22Rv1 (cell line): ENCODE data around the gene DDHD1.
"Not testable (repeated sequence)": the region's sequence is repeated elsewhere in the genome, so short reads cannot be mapped to it uniquely, and the experiment has no call there.

ENCODE experiments used
- H3K27ac ChIP-seq: fragments of 450-650 bp; 2 replicates; pipeline ENCODE4 v1.5.1; 2017
- ZFX ChIP-seq: fragments of 450-650 bp; IDR thresholded peaks from 2 replicates; pipeline ENCODE4 v1.6.1; 2017; ENCODE audit warnings: antibody characterized with exemption, borderline replicate concordance
- TF ChIP-seq, protein P1 (sequence below): fragments of 450-650 bp; IDR thresholded peaks from 2 replicates; pipeline ENCODE4 v1.5.1; 2017; ENCODE audit warnings: mild to moderate bottlenecking

DDHD1 gene

DNA sequence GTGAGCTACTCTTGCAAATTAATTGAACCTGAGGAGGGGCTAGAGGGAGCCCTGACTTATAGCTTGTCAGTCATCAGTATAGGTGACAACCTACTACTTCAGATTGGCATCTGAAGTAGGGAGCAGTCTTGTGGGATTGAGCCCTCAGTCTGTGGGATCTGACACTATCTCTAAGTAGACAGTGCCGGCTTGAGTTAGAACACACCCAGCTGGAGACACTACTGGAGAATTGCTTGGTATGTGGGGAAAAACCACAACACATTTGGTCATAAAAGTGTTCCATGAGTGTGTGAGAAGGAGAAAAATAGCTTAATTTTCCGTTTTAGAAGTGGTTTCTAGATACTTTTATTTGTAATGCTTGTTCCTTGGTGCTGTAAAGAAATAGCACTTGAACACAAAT, 30.5 kb upstream of the DDHD1 start:
- H3K27ac ChIP-seq: no peak overlapping the region
- TF ChIP-seq, protein P1, sequence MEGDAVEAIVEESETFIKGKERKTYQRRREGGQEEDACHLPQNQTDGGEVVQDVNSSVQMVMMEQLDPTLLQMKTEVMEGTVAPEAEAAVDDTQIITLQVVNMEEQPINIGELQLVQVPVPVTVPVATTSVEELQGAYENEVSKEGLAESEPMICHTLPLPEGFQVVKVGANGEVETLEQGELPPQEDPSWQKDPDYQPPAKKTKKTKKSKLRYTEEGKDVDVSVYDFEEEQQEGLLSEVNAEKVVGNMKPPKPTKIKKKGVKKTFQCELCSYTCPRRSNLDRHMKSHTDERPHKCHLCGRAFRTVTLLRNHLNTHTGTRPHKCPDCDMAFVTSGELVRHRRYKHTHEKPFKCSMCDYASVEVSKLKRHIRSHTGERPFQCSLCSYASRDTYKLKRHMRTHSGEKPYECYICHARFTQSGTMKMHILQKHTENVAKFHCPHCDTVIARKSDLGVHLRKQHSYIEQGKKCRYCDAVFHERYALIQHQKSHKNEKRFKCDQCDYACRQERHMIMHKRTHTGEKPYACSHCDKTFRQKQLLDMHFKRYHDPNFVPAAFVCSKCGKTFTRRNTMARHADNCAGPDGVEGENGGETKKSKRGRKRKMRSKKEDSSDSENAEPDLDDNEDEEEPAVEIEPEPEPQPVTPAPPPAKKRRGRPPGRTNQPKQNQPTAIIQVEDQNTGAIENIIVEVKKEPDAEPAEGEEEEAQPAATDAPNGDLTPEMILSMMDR: no peak
- no peak for TF ChIP-seq ZFX

DNA sequence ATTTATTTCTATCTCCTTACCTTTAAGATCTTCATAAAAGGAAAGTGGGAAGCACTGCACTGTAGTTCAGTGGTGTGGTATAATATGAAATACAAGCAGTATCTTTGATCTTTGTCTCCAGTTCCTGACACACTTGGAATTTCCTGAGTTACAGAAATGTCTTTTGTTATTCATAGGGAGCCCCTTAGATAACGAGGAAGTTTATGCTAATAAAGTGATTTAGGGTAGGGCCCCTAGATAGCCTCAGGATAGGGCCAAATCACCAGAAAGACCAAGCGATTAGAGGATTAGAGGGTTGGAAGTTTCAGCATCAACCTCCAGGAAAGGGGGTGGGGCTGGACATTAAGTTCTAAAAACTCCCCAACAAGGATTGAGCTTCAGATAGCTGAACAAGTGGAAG, 29.9 kb upstream of the DDHD1 start:
- no peak for TF ChIP-seq ZFX
- TF ChIP-seq, protein P1: no peak
- H3K27ac ChIP-seq: no peak overlapping the region

DNA sequence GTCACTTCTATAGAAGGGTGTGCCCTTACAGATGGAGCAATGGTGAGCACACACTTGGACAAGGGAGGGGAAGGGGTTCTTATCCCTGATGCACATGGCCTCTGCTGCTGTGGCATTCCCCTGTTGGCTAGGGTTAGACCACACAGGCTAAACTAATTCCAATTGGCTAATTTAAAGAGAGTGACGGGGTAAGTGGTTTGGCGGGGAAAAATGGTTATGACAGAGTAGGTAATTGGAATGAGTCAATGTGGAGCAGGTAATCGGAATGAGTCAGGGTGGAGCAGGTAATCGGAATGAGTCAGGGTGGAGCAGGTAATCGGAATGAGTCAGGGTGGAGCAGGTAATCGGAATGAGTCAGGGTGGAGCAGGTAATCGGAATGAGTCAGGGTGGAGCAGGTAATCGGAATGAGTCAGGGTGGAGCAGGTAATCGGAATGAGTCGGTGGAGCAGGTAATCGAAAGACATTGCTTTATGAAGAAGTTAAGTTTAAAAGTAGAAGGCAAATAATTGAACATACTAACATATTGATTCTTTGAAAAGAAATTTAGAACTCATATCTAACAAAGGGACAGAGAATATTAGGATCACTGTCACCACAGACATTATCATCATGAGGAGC, 28.4 kb upstream of the DDHD1 start:
- not testable (repeated sequence) for H3K27ac ChIP-seq

DNA sequence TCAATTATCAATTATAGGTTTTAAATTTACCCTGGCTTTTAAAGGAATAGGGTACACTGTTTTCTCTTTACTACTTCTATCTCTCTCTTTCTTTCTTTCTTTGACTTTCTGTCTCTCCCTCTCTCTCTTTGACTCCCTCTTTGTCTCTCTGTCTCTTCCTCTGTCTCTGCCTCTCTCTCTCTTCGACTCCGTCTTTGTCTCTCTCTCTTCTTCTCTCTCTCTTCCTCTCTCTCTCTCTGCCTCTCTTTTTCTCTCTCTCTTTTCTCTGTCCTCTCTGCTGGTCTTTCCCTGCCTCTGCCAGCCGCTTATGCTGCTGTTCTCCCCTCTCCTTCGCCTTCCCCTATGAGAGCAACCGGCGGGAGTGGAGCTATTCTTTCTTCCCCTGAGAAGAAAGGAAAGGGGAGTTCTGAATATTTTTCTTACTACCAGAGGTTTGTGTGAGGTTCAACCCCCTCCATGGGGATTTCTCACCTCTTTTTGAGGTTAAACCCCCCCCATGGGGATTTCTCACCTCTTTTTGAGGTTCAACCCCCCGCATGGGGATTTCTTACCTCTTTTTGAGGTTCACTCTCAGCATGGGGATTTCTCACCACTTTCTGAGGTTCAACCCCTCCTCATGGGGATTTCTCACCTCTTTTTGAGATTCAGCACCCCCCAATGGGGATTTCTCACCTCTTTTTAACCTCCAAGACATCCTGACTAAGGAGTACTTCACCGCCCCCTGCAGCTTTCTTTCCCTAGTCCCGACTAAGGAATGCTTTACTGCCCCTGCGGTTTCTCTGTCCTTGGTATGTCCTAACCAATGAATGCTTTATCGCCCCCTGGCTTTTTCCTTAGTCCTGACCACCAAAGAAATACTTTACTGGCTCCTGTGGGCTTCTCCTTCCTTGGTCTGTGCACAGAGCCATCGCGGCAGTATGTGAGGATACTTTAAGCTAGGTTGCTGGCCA, 27.4 kb upstream of the DDHD1 start:
- TF ChIP-seq ZFX: no peak
- TF ChIP-seq, protein P1: no peak
- H3K27ac ChIP-seq: no peak overlapping the region

DNA sequence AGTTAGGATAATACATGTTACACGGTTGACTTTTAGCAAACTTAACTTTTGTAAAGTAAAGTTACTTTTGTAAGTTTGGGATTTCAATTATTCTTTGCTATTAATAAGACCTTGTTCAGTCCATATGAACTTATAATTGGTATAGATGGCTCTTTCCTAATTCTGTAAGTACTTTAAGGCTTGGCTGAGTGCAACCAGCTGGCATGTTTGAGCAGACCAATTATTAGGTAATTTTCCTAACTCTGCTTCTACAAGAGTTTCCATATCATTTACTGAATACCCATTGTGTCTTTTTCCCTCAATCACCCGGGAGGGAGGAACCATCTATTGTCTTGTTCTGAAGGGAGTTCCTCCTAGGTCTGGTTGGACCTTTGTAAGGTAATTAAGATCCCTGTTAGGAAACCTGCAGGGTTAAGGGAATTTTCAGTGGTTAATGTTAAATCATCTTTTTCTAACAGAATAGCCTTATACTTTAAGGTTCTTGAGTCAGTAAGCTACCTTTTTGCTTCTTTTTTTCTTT, 26.4 kb upstream of the DDHD1 start:
- H3K27ac ChIP-seq: not testable (repeated sequence)

DNA sequence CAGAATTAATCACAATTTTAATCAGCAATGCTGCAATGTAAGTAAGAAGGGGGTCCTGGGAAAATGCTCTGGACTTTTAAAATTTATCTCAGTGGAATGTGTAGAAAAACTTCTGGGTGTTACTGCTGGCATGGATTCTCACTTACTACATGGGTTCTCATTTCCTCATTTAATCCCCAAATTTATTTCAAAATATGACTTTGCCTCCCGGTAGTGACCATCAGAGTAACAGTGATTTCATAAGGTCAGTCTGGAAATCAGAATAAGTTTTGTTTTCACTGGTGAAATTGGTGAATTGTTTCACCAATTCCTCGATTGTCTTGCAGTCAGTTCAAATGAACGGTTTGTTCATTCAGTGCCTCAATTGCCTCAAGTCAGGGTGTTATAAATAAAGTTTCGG, 22.3 kb upstream of the DDHD1 start:
- H3K27ac ChIP-seq: no peak overlapping the region
- TF ChIP-seq, protein P1: no peak
- TF ChIP-seq ZFX: no peak

DNA sequence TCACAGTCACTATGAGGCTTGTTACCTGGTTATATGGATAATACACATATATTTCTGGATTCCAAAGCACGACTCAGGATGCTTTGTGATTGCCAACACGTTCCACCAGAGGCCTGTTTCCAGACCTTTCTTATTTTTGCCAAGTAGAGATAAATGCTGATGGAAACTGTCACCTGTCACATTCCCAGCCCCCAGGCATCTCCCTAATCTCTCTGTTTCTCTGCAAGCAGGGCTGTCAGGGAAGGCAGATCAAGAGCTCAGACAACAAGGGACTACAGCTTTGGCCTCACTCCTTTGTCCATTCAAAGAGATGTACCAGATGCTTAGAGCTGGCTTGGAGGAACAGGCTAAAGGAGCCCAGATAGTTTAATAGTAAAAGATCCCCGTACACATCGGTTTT, 21.8 kb upstream of the DDHD1 start:
- TF ChIP-seq ZFX: no peak
- TF ChIP-seq, protein P1: no peak
- H3K27ac ChIP-seq: no peak overlapping the region

DNA sequence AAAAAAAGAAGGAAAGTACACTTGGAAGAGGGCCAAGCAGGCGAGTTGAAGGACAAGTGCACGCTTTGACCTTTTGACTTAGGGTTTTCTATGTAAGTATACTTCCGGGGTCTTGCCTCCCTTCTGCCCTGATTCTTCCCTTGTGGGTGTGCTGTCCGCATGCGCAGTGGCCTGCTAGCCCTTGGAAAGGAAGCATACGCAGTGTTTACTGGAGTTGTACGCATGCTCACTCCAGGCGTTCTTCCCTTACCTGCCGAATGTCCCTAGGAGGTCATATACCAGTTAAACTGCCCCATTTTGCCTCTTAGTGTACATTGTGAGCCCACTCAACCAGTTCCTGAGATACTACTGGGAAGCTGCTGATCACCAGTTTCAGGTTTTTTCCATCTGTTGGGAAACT, 15.7 kb upstream of the DDHD1 start:
- no peak overlapping the region for H3K27ac ChIP-seq
- no peak for TF ChIP-seq ZFX
- TF ChIP-seq, protein P1: no peak
